PC-3 (cell line): ENCODE results near the gene SINHCAF. TPM values are rescaled to one million over a fixed set of nuclear protein-coding genes. Genes with fewer than 3 reads are reported as not detected.

Source experiments
- ATAC-seq: fragments of 200-7000 bp; cut with Tn5 transposase; 2 replicates; pipeline ENCODE4 v1.9.1; 2020; ENCODE audit warnings: mild to moderate bottlenecking, moderate library complexity
- BruUV-seq: library from RNA; stranded (reverse); fragments of 400-500 nt; replicated peaks from 2 replicates; lab custom pipeline; 2021; lab: Mats Ljungman, UMichigan
- CTCF ChIA-PET: fragments of 300-600 bp; sonication (Branson Sonifier 250); formaldehyde crosslinking; loops from one replicate; lab custom pipeline; 2022; ENCODE audit warnings: antibody characterized with exemption; lab: Charles Lee
- POLR2A ChIA-PET: fragments of 300-600 bp; sonication (Branson Sonifier 250); formaldehyde crosslinking; loops from one replicate; lab custom pipeline; 2022; ENCODE audit warnings: antibody characterized with exemption; ENCODE audit not compliant: unreplicated experiment; lab: Charles Lee
- DNase-seq: peaks from one replicate; pipeline ENCODE4 v3.0.0-alpha.2; 2015
- H2AFZ ChIP-seq: fragments of 300-600 bp; sonication (generic); 2 replicates; pipeline ENCODE4 v1.6.0; 2016; ENCODE audit warnings: antibody characterized with exemption, low read length
- H3F3A ChIP-seq: fragments of 300-600 bp; sonication (generic); one replicate; pipeline ENCODE4 v1.6.0; 2017; ENCODE audit warnings: antibody characterized with exemption, low read length, control low read depth, mild to moderate bottlenecking; ENCODE audit not compliant: unreplicated experiment
- H3K27ac ChIP-seq: fragments of 300-600 bp; sonication (generic); 2 replicates; pipeline ENCODE4 v1.5.1; 2016; ENCODE audit warnings: mild to moderate bottlenecking, low read length
- H3K27me3 ChIP-seq: fragments of 300-600 bp; sonication (generic); 2 replicates; pipeline ENCODE4 v1.6.1; 2016; ENCODE audit warnings: low read length, mixed read lengths
- H3K36me3 ChIP-seq: fragments of 300-600 bp; sonication (generic); 2 replicates; pipeline ENCODE4 v1.6.1; 2016; ENCODE audit warnings: low read depth, mixed run types, low read length, mixed read lengths
- H3K4me1 ChIP-seq: fragments of 300-600 bp; sonication (generic); 2 replicates; pipeline ENCODE4 v1.5.1; 2016; ENCODE audit warnings: low read length; ENCODE audit not compliant: insufficient read depth
- H3K4me2 ChIP-seq: fragments of 300-600 bp; sonication (generic); 2 replicates; pipeline ENCODE4 v1.6.0; 2016; ENCODE audit warnings: low read length
- H3K4me3 ChIP-seq: fragments of 300-600 bp; sonication (generic); 2 replicates; pipeline ENCODE4 v1.5.1; 2016; ENCODE audit warnings: mild to moderate bottlenecking, low read length, mixed read lengths
- H3K79me2 ChIP-seq: fragments of 300-600 bp; sonication (generic); 2 replicates; pipeline ENCODE4 v1.6.1; 2017; ENCODE audit warnings: low read length, mixed read lengths
- H3K9ac ChIP-seq: fragments of 300-600 bp; sonication (generic); 2 replicates; pipeline ENCODE4 v1.6.0; 2016; ENCODE audit warnings: mild to moderate bottlenecking, low read length
- H3K9me2 ChIP-seq: fragments of 300-600 bp; sonication (generic); replicated peaks from 2 replicates; pipeline ENCODE4 v1.6.1; 2016; ENCODE audit warnings: mixed run types, low read length, mixed read lengths
- H3K9me3 ChIP-seq: fragments of 300-600 bp; sonication (generic); 2 replicates; pipeline ENCODE4 v1.6.1; 2016; ENCODE audit warnings: low read length, mixed read lengths
- H4K20me1 ChIP-seq: fragments of 300-600 bp; sonication (generic); 2 replicates; pipeline ENCODE4 v1.6.1; 2016; ENCODE audit warnings: low read length, mixed read lengths
- EZH2 ChIP-seq: fragments of 300-600 bp; sonication (generic); IDR thresholded peaks from one replicate; pipeline ENCODE4 v1.6.1; 2017; ENCODE audit warnings: antibody characterized with exemption, mild to moderate bottlenecking, low read length; ENCODE audit not compliant: unreplicated experiment
- EZH2phosphoT487 ChIP-seq: fragments of 300-600 bp; sonication (generic); IDR thresholded peaks from 2 replicates; pipeline ENCODE4 v1.6.1; 2018; ENCODE audit warnings: mild to moderate bottlenecking, antibody characterized with exemption, low read length, borderline replicate concordance
- intact Hi-C: fragments of 100-400 bp; cut with micrococcal nuclease; formaldehyde crosslinking; loops from 2 replicates; pipeline ENCODE4 v1.9.0; 2023
- total RNA-seq: library from RNA; depleted of rRNA; stranded (reverse); fragments of >200 nt; gene quantifications from 2 replicates; pipeline ENCODE4 v1.2.3, GENCODE V29; 2014
- TF ChIP-seq, protein P1 (sequence below): fragments of 300-600 bp; sonication (generic); conservative IDR thresholded peaks from 2 replicates; pipeline ENCODE4 v1.5.1; 2017; ENCODE audit warnings: antibody characterized with exemption, low read depth, mild to moderate bottlenecking, low read length

SINHCAF gene
- total RNA-seq, 1 experiment from 2014 or later, result 32.0 TPM

DNA sequence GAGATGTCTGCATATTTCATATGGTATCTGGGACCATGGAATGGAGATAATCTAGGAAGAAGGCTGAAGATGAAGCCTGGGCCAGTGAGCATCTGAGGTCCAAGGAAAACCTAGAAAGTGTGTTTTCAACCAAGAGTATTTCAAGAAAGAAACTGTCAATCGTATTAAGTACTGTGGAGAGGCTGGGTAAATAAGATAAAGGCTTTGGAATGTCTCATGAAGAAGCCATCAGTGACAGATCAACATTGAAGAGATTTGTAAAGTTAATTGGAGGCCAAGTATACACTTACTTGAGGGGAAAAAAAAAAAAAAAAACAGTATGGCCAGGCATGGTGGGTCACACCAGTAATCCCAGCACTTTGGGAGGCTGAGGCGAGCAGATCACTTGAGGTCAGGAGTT lies 48.9 kb downstream of the SINHCAF start:
- POLR2A ChIA-PET, result no interaction called here
- no peak overlapping the region for H3K4me2 ChIP-seq
- H3K27ac ChIP-seq, result no peak overlapping the region
- DNase-seq (no peak), ATAC-seq (no peak)
- intact Hi-C loops, result no loop called here
- peaks cover 4% of the 10 kb centered on the region; the same call in 1 of the 2 replicates for H3K36me3 ChIP-seq
- H3K79me2 ChIP-seq, result no peaks in the 10 kb centered on the region
- TF ChIP-seq EZH2 (no peak), EZH2phosphoT487 (no peak)
- TF ChIP-seq, protein P1, sequence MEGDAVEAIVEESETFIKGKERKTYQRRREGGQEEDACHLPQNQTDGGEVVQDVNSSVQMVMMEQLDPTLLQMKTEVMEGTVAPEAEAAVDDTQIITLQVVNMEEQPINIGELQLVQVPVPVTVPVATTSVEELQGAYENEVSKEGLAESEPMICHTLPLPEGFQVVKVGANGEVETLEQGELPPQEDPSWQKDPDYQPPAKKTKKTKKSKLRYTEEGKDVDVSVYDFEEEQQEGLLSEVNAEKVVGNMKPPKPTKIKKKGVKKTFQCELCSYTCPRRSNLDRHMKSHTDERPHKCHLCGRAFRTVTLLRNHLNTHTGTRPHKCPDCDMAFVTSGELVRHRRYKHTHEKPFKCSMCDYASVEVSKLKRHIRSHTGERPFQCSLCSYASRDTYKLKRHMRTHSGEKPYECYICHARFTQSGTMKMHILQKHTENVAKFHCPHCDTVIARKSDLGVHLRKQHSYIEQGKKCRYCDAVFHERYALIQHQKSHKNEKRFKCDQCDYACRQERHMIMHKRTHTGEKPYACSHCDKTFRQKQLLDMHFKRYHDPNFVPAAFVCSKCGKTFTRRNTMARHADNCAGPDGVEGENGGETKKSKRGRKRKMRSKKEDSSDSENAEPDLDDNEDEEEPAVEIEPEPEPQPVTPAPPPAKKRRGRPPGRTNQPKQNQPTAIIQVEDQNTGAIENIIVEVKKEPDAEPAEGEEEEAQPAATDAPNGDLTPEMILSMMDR, result no peak
- no peaks in the 10 kb centered on the region for H4K20me1 ChIP-seq
- CTCF ChIA-PET, result no interaction called here
- no peaks in the 10 kb centered on the region for H3K9me3 ChIP-seq
- H3K27me3 ChIP-seq, result no peaks in the 10 kb centered on the region
- H3F3A ChIP-seq, result no peaks in the 10 kb centered on the region
- H2AFZ ChIP-seq, result no peak overlapping the region
- no peaks in the 10 kb centered on the region for H3K4me1 ChIP-seq
- H3K9me2 ChIP-seq, result no peaks in the 10 kb centered on the region
- no TSS peak for BruUV-seq
- H3K9ac ChIP-seq, result no peak overlapping the region
- H3K4me3 ChIP-seq, result no peak overlapping the region

DNA sequence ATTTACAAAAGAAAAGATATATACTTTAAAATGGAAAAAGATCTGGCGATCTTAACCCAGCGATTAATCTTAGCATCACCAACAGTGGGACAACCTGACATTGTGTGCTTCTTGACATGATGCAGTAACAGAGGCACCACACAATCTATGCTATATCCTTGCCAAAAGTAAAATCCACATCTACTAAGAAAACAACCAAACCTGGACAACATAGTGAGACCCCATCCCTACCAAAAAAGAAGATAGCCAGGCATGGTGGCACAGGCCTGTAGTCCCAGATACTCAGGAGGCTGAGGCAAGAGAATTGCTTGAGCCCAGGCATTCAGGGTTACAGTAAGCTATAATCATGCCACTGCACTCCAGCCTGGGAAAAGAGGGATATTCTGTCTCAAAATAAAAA lies 50.5 kb downstream of the SINHCAF start:
- POLR2A ChIA-PET, result no interaction called here
- intact Hi-C loops, result no loop called here

More for the DNA sequence above, 50.5 kb downstream of the SINHCAF start:
- no peaks in the 10 kb centered on the region for H3F3A ChIP-seq
- H3K27ac ChIP-seq, result no peak overlapping the region
- H3K36me3 ChIP-seq, result peaks cover 4% of the 10 kb centered on the region; the same call in 1 of the 2 replicates
- no peak overlapping the region for H2AFZ ChIP-seq
- H3K9me2 ChIP-seq, result no peaks in the 10 kb centered on the region
- H3K9me3 ChIP-seq, result no peaks in the 10 kb centered on the region
- H3K79me2 ChIP-seq, result no peaks in the 10 kb centered on the region
- BruUV-seq, result no TSS peak
- ATAC-seq (no peak), DNase-seq (no peak)
- TF ChIP-seq EZH2, result no peak
- TF ChIP-seq, protein P1, result no peak
- no peak for TF ChIP-seq EZH2phosphoT487
- no peaks in the 10 kb centered on the region for H3K4me1 ChIP-seq
- H4K20me1 ChIP-seq, result no peaks in the 10 kb centered on the region
- CTCF ChIA-PET, result no interaction called here
- no peak overlapping the region for H3K9ac ChIP-seq
- no peak overlapping the region for H3K4me2 ChIP-seq
- H3K27me3 ChIP-seq, result no peaks in the 10 kb centered on the region
- H3K4me3 ChIP-seq, result no peak overlapping the region
